Fibroblast of lung (primary cell): Measurements from ENCODE around the gene CLDN14.

Source experiments
- EZH2 ChIP-seq: IDR thresholded peaks from 2 replicates; pipeline ENCODE4 v1.5.1; 2012; ENCODE audit warnings: low read length, control low read depth, mild to moderate bottlenecking; ENCODE audit errors: missing control alignments
- TF ChIP-seq, protein P1 (sequence below), 2 donors: IDR thresholded peaks in 1 of 2; conservative IDR thresholded peaks in 1 of 2; 1 replicate in 1 of 2; 2 replicates in 1 of 2; pipeline ENCODE4 v1.5.1; 2011 to 2012; ENCODE audit warnings: low read length in 2 of 2, control low read depth in 1 of 2, inconsistent platforms in 1 of 2, low read depth in 1 of 2, mild to moderate bottlenecking in 1 of 2

DNA sequence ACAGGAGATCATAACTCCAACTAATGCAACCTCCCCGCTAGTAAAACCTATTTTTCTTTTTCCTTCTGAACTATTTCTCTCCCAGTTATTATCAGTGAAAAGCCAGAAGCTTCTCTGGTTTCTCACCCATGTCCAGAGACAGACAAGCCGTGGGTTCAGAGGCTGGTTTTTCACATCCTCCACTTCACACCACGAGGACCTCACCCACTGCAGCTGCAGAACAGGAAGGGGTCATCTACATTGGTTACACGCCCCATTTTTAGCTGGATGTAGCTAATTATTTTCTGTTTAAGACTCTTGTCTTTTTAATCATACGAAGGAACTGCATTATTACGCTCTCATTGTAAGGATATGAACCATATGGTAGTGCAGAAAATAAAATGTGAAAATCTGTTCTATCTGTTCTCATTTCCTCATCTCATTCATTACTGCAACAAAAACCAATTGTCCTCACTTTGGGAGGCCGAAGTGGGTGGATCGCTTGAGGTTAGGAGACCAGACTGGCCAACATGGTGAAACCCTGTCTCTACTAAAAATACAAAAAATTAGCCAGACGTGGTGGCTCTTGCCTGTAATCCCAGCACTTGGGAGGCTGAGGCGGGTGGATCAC, 39.1 kb upstream of the CLDN14 start:
- TF ChIP-seq, protein P1, sequence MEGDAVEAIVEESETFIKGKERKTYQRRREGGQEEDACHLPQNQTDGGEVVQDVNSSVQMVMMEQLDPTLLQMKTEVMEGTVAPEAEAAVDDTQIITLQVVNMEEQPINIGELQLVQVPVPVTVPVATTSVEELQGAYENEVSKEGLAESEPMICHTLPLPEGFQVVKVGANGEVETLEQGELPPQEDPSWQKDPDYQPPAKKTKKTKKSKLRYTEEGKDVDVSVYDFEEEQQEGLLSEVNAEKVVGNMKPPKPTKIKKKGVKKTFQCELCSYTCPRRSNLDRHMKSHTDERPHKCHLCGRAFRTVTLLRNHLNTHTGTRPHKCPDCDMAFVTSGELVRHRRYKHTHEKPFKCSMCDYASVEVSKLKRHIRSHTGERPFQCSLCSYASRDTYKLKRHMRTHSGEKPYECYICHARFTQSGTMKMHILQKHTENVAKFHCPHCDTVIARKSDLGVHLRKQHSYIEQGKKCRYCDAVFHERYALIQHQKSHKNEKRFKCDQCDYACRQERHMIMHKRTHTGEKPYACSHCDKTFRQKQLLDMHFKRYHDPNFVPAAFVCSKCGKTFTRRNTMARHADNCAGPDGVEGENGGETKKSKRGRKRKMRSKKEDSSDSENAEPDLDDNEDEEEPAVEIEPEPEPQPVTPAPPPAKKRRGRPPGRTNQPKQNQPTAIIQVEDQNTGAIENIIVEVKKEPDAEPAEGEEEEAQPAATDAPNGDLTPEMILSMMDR (conservative IDR thresholded peaks at IDR 0.05 in 1 of 2, IDR thresholded peaks at IDR 0.05 in 1 of 2; ENCODE audit: low read depth in 1 of 2, low read length in 2 of 2) = no peak
- no peak for TF ChIP-seq EZH2
